HepG2 (cell line): ENCODE measurements around the gene APBB1IP.

Experiments used
- BORCS8-MEF2B ChIP-seq: sonication (generic); formaldehyde crosslinking; IDR thresholded peaks from 2 replicates; pipeline ENCODE4 v1.8.0; 2022; ENCODE audit warnings: mild to moderate bottlenecking, missing genetic modification reagents
- ETS1 ChIP-seq: sonication (generic); formaldehyde crosslinking; IDR thresholded peaks from 2 replicates; pipeline ENCODE4 v1.4.0; 2020; ENCODE audit warnings: missing genetic modification reagents
- MAFK ChIP-seq, 2 experiments: IDR thresholded peaks in 1 of 2; conservative IDR thresholded peaks in 1 of 2; 2 replicates each; pipeline ENCODE4 v1.6.1; 2011; ENCODE audit warnings: improper control_type of control experiment in 2 of 2, low read length in 2 of 2
- NBN ChIP-seq: fragments of 450-650 bp; conservative IDR thresholded peaks from 2 replicates; pipeline ENCODE4 v1.6.1; 2017
- PRDM10 ChIP-seq: sonication (generic); formaldehyde crosslinking; IDR thresholded peaks from 2 replicates; pipeline ENCODE4 v1.4.0; 2020; ENCODE audit warnings: low read depth, missing genetic modification reagents
- YY1 ChIP-seq: IDR thresholded peaks from 2 replicates; pipeline ENCODE4 v1.6.1; 2011; ENCODE audit warnings: low read length, low read depth, moderate library complexity, mild to moderate bottlenecking; ENCODE audit not compliant: insufficient read depth, insufficient replicate concordance

DNA sequence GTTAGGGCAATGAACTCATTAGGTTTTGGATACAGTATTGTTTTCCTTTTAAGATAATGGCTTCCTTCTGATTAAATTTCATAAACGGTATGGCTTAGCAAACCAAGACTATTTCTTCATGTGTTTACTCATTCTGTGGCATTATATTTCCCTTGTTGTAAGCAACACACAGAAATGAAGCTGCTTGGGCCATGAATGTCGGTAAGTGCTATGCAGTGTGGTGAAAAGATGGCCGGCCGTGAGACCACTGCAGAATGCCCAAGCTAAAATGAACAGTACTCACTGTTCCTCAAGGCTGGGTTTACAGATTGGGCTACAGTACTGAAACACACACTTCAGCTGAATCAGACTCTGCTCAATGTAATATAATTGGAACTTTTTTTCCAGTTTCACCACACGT is 8.1 kb downstream of the APBB1IP start:
- TF ChIP-seq PRDM10 (CRISPR knock-in tag) (no peak), BORCS8-MEF2B (no peak), ETS1 (CRISPR knock-in tag) (no peak), NBN (no peak), MAFK (conservative IDR thresholded peaks at IDR 0.05 in 1 of 2, IDR thresholded peaks at IDR 0.05 in 1 of 2; ENCODE audit: low read length in 2 of 2) (no peak), YY1 (no peak)
